HG02678 (cell line): Measurements from ENCODE around the gene DIPK1A.
"Not testable (repeated sequence)": the region's sequence is repeated elsewhere in the genome, so short reads cannot be mapped to it uniquely, and the experiment has no call there.

ENCODE experiments used
- ATAC-seq: cut with Tn5 transposase; IDR thresholded peaks from one replicate; pipeline ENCODE4 v1.9.1; 2021; ENCODE audit warnings: mild to moderate bottlenecking, moderate library complexity; ENCODE audit not compliant: unreplicated experiment

The DIPK1A gene

GRCh38 chr1:92980732-92981647 lies 19.7 kb upstream of the DIPK1A start:
- peak; percentile 55 for ATAC-seq

DNA sequence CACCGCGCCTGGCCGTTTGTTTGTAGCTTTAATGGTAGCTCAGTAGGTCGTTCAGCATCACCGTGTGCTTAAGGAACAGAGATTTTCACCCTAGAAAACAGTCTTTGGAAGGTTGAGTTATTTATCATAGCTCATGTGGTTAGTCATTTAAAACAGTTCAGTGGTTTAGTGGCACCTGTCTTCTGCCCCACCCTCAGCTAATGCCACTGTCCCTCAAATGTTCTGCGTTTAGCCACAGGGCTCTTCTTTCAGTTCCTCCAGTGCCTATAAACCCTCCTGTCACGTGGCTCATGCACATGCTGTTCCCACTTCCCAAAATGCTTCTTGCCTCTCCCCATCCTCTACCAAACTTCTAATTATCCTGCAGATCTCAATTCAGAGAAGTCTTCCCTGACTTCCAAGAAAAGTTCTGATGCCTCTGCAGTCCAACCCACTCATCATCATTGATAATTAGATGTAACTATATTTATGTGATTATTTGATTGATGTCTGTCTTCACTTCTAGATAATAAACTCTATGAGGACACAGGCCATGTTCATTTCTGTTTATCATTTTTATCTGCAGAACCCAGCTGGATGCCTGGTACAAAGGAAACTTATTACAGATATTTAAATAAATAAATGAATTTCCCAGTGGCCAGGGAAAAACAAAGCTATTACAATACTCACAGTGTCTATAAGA lies 14.4 kb upstream of the DIPK1A start:
- peak; percentile 85 for ATAC-seq

GRCh38 chr1:92974112-92974511 lies 12.8 kb upstream of the DIPK1A start:
- ATAC-seq, result not testable (repeated sequence)

DNA sequence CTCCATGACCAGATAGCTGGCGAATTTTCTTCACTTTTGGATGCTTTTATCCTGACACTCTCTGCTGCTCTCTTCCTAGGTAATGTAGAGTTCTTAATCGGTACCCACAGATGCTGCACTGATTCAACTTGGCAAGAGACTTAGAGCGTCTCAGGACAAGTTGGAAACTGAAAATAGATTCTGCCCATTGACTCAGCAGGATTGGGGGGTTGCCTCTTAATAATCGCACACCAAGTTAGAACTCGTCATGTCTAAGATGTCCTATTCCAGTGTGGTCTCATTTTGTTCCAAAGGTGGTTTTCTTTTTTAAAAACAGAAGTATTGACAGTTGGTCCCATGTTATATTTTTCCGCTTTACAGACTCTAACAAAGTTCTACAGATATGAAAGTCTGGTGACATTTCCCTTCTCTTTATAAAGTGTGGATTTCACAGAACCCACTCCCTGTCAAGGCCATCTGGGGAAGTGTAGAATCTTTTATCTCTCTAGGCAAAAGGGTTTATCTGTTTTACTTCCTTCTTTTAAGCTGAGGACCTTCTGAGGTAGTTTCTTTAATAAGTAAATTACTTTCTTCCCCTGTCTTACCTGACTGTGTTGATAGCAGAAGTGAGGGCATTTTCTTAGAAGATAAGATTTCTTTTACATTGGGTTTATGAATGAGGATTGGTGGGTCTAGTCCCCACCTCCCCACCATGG lies 12.1 kb upstream of the DIPK1A start:
- ATAC-seq, result no peak

DNA sequence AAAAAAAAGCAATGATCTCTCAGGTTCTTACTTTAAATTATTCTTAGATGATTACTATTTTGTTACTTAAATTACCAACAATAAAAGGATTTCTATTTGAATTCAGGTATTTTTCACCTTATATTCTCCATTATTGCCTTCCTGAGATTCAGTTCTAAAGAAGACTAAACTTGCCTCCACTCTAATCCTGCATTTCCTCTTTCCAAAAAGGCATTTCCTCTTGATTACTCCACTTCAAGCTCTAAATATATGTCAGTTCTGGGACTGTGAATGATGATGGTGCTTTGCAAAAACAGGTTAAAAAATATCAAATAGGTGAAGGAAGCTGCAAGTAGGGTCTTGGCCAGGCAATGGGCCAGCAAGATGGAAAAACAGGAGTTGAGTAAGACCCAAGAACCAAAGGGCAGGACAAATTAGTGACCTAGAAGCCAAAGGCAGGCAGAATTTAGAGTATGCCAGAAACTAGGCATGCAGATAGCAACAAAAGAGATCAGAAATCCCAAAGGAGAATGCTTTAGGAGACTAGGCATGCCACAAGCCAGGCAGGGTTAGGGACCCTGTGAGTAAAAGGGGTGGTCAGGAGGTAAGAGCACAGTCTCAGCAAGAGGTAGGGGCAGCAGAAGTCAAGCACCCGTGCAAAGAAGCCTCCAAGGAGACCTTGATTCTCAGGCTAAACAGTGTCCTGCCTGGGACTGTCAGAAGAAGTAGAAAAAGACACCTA lies 11.3 kb upstream of the DIPK1A start:
- no peak for ATAC-seq

DNA sequence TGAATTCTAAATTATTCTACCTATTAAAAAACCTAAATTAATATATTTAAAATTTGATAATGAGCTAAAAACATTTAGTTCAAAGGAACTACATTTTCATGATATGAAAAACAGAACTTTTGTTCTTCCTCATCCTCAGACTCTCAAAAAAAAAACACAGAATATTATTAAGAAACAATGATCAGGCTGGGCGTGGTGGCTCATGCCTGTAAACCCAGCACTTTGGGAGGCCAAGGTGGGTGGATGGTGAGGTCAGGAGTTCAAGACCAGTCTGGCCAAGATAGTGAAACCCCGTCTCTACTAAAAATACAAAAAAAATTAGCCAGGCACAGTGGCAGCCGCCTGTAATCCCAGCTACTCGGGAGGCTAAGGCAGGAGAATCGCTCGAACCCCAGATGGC lies 10.7 kb upstream of the DIPK1A start:
- ATAC-seq, result not testable (repeated sequence)

- ATAC-seq, result no peak
Observed at GRCh38 chr1:92970990-92971689, 9.9 kb upstream of the DIPK1A start.

GRCh38 chr1:92969517-92969916 lies 8.3 kb upstream of the DIPK1A start:
- no peak for ATAC-seq

- peak; percentile 65 for ATAC-seq
Observed at GRCh38 chr1:92968138-92969032, 7.1 kb upstream of the DIPK1A start.

GRCh38 chr1:92964998-92965397 lies 3.7 kb upstream of the DIPK1A start:
- no peak for ATAC-seq

DNA sequence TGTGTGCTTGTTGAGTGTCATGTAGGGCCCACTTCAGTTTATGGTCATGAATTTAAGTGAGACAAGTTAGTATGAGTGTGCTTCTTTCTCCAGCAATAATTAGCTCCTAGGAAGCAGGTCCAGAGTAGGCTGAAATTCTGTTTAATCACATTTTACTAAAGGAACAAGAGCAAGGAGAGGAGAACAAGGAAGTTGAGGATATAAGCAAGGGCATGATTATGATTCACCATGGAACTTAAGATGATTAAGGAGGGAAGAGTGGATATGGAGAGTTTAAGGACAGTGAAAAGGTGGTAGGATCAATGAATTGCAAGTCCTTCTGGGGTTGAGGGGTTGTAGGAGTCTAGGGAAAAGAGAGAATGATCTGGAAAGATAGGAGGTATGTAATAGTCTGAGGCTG lies 3.1 kb upstream of the DIPK1A start:
- ATAC-seq, result no peak

GRCh38 chr1:92961896-92962752 lies 862 bp upstream of the DIPK1A start:
- peak; percentile 61 for ATAC-seq

DNA sequence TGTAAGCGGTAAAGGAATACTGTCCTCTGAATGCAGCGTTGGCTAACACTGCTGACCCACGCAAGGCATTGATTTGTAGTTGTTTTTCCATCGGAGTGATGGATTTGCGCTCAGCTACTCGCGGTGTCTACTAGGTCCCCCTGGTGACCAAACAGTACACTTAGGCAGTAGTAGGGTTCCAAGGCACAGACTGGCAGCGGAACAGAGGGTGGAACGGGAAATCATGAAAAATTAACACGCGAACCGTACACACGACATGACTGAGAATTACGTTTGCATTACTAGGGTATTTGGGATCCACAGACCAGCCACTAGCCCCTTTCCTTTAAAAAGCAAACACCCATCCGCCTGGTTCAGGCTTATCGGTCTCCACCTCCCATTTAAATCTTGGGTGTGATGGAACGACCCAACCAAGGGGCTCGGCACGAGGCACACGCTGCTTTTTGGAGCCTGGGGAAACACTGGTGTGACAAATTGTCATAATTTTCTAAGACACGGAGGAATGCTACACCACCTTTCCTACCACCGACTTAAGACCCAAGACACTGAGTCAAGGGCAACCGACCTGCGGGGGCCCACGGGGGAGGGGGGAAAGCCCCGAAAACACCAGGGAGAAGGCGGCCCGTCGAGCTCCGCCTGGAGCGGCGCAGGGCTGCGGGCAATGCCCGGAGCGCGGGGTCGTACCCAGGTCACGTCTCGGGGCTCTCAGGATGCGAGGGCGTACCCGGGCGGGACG lies 699 bp downstream of the DIPK1A start:
- ATAC-seq, result peak; percentile 32

DNA sequence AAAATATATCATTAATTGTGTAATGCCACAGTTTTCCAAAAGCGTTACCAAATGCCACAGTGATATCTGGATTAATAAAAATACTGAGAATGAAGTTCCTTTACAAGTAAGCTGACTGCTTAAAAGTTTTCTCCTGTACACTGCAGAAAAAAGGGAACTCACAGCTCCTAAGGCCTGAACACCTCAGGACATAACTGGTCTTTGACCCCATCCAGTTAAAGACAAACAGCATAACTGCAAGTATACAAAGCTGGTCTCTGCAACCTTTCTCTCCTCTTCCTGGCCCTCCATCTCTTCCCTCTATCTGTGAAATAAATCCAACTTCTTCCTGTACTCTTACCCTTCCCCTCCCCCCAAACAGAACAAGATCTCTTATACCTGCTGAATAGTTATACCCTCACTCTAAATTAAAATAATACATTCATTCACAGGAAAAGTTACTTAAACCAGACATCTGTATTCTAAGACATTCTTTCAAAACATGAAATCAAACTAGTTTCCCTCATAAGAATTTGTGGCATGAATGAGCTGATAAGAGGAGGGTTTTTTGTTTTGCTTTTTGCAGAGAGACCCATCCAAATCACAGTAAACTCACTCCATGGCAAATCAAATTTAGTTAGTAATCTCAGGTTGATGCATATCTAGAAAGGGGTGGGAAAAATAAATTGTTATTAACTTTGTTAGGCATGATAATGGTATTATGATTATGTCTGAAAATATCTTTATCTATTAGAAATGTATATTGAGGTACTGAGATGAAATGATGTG lies 2.9 kb downstream of the DIPK1A start:
- ATAC-seq, result no peak

DNA sequence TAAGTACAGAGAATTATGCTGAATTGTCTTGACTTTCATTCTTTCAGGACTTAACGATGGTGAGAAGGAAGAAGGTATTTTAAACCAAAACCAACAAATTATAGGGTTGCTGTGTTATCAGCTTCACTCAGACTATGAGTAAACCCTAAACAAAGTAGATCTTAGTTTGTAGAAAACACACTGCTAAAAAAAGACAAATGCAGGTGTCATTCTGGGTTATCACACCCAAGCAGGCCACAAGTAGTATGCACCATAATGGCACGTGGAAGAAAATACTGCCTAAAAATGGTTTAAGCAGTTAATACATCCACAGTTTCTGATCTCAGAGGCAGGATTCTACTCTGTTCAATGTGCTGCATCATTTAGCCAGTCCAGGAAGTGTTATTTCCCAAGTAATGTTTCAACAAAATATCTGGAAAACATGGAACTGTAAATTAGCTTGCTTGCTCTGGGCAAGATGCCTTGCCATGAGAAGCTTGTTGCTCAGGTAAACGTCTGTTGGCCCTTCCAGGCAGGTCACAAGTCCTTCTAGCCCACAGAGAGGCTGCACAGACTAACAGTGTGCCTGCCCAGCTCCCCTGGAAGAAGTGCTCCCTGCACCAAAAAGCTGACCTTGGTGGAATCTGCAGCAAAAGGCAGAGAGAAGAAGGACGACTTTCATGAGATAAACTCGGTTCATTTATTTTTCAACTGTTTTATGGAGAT lies 4.1 kb downstream of the DIPK1A start:
- ATAC-seq, result peak; percentile 31
